Measurements from ENCODE around the gene CPOX.
"Not testable (repeated sequence)": the region's sequence is repeated elsewhere in the genome, so short reads cannot be mapped to it uniquely, and the experiment has no call there.

CPOX gene

DNA sequence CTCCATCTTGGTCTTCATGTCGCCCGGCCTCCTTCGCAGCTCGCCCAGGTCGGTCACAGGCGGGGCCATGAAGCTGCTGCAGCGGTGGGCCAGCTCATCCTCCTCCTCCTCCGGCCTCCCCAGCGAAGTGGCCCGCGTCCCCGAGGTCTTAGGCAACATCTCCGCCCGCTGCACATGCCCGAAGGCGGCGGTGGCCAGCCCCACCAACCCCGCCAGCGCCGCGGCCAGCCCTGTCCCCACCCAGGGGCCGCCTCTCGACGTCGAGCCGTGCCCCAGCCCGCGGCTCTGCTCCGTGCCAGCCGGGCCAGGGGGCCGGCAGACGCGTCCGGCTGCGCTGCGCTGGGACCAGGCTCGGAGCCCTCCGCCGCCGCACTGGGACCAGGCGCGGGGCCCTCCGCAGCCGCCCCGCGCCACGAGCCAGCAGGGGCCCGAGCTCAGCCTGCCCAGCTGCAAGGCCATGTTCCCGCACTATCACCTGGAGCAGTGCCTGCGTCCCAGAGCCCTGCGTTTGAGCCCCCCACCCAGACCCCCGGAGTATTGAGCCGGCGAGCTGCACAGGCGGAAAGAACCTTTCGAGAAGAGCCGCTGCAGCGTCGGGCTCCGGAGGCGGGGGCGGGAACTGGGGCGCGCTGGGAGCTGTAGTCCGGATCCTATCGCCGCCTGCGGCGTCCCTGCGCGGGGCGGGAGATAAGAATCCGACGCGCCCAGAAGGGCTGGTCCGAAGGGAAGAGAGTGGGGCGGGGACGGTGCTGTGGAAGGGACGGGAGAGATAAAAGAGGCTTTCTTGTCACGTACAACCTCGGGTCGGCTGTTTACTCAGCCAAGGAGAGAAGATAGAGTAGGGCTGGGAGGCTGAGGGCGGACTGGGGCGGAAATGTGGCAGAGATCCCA, at the start of gene CPOX:
CPOX (minus strand) TSS at position 566 of the 891 bp plus-strand sequence; CDS start at position 459, 107 bp downstream.
- DNase-seq (ENCODE audit: low read depth), result peak; percentile 94

DNA sequence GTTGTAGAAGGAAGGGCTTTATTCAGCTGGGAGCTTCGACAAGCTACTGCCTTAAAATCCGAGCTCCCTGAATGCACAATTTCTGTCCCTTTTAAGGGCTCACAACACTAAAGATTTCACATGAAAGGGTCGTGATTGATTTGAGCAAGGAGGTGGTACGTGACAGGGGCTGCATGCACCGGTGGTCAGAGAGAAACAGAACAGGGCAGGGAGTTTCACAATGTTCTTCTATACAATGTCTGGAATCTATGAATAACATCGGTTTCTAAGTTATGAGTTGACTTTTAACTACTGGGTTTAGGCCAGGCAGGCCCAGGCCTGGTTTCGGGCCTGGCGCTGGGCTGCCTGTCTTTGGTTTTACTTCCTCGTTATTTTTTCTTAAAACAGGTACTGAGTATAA, 49.4 kb upstream of the CPOX start:
- DNase-seq (ENCODE audit: low read depth), result not testable (repeated sequence)

DNA sequence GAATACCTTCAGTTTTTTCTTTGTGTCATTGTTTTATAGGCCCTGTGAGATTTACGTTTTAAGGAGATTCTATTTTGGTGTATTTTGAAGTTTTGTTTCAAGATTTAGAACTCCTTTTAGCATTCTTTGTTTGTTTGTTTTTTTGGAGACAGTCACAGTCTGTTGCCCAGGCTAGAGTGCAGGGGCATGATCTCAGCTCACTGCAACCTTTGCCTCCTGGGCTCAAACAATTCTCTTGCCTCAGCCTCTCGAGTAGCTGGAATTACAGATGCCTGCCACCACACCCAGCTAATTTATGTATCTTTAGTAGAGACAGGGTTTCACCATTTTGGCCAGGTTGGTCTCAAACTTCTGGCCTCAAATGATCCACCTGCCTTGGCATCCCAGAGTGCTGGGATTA, 48.3 kb upstream of the CPOX start:
- DNase-seq (ENCODE audit: low read depth), result not testable (repeated sequence)

DNA sequence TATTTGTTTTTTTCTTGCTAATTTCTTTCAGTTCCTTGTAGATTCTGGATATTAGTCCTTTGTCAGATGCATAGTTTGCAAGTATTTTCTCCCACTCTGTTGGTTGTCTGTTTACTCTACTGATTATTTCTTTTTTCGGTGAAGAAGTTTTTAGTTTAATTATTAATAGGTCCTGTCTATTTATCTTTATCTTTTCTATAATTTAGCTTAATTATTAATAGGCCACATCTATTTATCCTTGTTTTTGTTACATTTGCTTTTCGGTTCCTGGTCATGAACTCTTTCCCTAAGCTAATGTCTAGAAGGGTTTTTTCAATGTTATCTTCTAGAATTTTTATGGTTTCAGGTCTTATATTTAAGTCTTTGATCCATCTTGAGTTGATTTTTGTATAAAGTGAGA, 45.1 kb upstream of the CPOX start:
- not testable (repeated sequence) for DNase-seq (ENCODE audit: low read depth)

DNA sequence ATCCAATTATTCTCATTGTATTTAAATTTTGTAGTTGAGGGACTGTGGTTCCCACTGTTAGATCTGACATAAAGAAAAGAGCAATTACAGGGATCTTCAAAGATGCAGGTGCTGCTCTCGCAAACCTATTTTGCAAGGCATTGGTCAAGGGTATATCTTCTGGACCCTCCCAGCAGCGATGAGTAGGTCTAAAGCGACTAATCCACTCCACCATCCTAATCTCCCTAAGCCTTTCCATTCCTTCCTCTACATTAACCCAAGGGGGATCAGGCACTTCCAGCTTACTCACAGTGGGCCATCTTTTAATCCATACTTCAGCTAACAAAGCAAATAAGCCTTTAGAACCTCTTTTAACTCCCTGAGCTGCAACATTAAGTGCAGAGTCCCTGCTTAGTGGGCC, 37.0 kb upstream of the CPOX start:
- no peak for DNase-seq (ENCODE audit: low read depth)

DNA sequence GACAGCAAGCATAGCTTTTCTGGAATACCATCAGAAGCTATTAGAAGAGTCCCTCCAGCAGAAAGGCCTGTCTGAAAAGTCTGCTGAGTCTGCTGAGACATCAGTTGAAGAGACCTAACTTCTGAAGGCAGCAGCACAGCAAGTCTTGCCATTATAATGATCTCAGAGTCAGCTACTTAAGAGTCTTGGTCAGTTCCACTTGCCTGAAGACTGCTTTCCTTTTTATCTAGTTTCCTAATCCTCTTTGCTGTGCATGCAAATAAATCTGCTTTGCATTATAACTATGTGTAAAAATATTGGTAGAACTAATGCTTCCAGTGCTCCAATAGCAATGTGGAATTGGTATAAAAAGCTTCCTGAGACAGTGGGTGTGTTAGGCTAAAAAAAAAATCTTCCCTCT, 34.9 kb upstream of the CPOX start:
- no peak for DNase-seq (ENCODE audit: low read depth)

DNA sequence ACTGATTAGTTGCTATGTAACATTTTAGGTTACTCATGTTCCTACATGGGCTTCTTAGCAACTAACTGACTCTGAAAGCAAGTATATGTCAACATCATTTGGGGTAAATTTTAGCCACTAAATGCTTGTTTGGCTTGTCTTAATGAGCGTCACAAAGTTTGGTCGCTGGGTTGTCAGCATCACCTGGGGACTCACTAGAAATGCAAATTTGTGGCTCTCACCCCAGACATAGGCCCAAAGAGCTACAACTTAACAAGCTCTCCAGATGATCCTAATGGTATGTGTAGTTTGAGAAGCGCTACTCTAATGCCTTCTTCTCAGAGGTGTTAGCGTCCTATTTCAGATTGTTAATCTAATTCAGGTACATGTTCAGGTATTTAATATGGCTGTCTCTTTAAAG, 32.7 kb upstream of the CPOX start:
- no peak for DNase-seq (ENCODE audit: low read depth)

DNA sequence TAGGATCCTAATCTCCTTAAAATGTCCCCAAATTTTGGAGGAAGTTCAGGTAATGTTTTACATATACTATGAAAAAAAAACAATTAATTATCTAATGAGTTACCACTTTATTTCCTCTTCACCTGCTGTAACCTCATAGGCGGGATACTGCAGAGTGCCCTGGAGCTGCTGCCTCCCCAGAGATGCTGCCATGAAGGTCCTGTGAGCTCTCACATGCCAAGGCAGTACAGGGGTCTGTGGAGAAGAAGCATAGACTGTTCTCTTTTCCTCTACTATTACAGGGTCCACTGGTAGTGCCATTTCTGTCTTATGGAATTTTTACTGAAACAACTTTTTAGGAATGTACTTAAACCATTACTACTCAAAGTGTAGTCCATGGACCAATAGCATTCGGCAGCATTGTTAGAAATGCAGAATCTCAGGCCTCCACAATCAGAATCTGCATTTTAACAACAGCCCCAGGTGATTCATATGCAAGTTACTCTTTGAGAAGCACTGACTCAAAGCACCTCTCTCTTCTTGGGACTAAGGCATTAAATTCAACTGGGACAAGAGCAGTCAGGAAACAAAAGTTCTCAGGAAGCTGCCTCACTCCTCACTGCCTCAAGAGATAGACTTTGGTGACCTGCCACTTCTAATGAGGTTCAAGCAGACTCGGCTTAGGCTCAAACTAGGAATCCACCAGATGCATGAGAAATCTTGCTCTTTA, 30.3 kb upstream of the CPOX start:
- no peak for DNase-seq (ENCODE audit: low read depth)

DNA sequence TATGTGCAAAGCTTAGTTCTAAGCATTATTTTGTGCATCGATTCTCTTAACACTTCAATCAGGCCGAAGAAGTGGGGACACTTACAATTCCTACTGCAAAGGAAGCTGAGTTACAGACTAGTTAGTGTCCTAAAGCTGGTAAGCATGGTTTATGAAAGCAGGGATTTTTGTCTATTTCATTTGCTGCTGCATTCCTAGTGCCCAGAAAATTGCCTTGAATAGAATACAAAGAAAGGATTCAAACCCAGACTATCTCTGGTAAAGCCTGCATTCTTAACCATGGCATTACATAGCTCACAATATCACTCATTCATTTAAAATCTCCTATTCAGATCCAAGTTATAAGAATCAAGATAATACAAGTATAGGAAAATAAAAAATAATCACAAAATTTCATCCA, 24.4 kb upstream of the CPOX start:
- DNase-seq (ENCODE audit: low read depth), result no peak

DNA sequence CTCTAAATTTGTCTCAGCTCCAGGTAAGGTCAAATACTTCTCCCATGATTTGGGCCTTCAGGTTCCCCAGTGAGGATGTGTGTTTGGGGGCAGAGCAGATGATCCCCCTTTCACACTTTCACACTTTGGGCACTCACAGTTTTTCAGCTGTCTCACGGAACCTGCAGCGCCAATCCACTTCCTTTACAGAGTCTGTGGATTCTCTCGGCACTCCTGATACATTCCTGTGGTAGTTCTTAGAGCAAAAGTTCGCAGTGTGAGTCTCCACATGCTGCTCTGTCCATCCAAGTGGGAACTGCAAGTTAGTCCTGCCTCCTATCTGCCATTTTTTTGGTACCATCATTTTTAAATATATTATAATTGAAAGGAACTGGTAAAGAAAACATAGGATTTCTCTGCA, 20.2 kb upstream of the CPOX start:
- DNase-seq (ENCODE audit: low read depth), result peak; percentile 21

DNA sequence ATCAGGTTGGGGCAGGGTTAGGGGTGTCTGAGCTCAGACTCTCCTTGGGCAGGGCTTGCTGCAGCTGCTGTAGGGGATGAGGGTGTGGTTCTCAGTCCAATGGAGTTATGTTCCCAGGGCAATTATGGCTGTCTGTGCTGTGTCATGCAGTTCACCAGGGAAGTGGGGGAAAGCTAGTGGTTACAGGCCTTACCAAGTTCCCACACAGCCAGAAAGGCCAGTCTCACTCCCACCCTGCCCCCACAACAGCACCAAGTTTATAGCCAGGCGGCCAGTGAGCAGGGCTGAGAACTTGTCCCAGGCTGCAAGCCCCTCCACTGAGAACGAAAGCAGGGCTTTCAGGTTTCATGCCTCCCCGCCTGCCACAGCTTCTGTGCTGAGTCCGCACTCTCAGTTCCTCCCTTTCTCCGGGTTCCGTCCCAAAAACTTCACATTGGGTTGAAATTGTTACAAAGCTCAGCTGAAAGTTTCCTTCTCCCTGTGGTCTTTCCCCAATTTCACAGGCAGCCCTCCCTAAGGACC, 19.6 kb upstream of the CPOX start:
- DNase-seq (ENCODE audit: low read depth), result peak; percentile 15

DNA sequence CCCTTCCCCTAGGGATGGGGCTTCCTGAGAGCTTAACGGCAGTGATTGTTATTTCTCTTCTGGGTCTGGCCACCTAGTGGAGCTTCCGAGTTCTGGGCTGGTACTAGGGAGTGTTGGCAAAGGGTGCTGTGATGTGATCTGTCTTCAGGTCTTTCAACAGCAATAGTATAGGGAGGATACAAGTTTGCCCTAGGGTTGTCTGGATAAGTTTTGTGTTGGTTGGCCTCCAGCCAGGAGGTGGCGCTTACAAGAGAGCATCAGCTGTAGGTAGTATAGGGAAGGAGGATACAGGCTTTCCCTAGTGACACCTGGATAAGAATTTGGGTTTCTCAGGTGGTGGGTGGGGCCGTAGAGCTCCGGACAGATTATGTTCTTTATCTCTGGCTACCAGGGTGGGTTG, 19.2 kb upstream of the CPOX start:
- DNase-seq (ENCODE audit: low read depth), result no peak

DNA sequence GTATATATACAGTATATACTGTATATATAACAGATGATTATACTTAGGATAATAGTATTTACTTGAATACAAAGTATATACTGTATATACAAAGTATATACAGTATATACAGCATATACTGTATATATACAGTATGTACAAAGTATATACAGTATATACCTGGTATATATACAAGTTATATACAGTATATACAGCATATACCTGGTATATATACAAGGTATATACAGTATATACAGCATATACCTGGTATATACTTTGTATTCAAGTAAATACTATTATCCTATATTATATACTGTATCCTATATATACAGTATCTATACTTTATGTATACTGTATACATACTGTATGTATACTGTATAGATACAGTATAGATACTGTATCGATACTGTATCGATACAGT, 14.6 kb upstream of the CPOX start:
- DNase-seq (ENCODE audit: low read depth), result no peak

DNA sequence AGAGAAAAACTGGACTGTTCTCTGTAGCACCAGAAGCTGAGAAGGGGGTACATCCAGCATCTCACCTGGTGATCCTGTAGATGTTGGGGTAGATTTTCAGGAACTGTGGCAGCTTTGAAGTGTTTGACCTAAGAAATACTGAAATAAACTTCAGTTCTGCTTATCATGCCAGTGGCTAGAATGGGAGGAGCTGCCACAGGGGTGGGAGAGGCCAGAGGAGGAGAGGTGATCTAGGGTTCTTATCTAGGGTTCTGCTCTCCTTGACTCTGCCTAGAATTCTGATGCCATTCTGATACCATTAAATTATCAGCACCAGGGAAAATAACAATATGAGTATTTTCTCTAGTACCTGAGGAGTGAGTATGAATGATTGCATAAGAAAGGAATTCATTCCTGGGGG, 10.2 kb upstream of the CPOX start:
- no peak for DNase-seq (ENCODE audit: low read depth)

DNA sequence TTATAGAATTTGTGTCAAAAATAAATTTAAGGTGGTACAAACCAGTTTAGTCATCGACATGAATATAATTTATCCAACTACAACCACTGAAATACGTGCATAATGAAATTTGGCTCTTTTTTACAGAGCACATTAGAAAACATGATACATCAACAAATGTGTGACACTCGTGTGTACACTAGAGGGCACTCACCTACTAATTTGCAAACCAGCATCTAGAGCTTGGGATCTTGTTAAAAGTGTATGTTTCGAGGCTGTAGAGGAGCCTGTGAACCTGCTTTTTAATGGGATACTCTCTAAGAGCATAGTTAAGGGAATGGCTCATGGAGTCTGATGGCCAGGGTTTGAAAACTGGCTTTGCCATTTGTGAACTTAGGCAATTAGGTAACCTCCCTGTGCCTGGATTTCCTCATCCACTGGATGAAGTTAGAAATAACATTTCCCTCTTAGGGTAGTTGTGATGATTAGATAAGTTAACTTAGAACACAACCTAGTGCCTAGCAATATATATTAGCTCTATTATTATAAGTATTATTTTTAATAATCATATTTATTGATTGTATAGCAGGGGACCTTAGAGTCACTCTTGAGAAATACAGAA, 8.8 kb upstream of the CPOX start:
- peak; percentile 66 for DNase-seq (ENCODE audit: low read depth)

DNA sequence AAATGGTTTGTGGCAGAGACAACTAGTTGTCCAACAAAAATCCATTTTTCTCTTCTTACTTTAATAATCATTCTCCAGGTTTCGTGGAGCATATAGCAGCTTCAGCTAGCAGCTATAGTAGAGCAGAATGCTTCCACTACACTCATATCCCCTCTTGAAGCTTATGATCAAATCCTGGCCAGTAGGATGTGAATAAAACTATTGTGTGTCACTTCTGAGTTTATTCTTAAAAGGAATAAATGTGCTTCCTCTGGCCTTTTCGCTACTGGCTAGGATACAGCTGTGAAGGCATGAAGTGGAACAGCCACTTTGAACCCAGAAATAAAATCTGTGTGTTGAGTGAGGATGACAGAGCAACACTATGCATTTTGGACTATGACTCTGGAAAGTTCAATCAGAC, 7.8 kb upstream of the CPOX start:
- no peak for DNase-seq (ENCODE audit: low read depth)

DNA sequence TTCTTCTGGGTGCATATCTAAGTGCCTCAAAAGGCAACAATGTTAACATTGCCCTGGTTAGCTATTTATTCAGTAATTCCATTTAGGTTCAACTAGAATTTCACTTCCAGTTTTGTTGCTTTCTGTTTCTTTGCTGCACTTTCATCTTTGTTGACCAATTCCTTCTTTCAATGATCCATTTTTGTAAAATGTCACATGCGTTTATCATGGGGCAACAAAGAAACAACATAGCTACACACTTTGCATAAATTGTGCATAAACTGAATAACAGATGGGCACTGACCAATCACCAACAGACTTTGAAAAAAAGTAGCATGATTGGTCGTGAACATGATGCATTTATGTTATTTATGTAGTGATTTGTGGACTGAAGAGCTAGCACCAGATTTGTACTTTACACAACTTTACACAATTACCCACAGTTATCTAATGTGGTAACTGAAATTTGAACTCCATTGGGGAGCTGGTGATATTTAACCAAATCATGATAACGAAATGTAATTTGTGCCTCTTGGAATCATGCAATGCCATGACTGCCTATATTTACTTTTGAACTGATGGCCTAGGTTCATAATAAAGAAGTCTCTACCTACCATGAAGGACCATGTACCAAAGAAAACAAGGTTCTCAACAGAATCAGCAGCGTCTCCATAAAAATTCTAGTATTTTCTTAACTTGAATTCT, 7.1 kb upstream of the CPOX start:
- DNase-seq (ENCODE audit: low read depth), result no peak

DNA sequence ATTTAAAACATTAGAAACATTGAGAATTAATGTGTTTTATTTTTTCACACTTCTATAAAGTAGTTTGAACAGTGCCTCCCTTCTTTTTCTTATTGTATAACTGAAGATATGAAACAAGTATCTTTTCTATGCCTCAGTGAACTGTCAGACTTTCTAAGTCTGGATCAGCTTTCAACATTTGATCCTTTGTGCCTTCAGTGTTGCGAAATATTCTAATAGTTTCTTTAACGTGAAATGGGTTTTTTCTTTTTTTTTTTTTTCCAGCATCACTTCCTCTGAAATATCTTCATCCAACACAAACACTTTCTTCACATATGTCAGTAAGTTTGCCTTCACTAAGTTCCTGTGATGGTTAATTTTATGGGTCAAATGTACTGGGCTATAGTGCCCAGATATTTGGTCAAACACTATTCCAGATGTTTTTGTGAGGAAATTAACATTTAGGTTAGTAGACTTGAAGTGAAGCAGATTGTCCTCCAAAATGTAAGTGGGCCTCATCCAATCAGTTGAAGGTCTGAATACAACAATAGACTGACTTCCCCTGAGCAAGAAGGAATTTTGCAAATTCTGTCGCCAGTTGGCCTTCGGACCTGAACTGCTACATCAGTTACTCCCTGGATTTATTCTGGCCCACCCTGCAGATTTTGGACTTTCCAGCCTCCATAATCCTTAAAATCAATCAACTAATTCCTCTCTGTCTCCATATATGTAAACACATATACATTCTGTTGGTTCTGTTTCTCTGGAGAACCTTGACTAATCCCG, 6.4 kb upstream of the CPOX start:
- no peak for DNase-seq (ENCODE audit: low read depth)

DNA sequence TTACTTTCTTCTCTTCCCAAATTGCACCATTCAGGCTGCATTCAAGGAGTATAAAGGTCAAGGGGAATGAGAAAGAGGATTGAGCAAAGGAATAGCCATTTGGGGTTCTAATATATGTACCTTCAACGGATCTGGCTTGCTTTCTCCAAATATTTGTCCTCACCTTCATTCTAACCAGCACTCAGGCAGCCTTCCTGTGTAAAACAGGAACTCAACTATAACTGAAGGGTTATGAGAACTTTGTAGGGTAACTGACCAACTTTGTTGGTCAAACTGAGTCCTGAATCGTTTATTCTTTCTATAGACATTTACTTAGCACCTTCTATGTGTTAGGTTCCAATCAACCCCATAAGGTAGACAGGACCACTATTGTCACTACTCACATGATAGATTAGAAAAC, 5.1 kb upstream of the CPOX start:
- no peak for DNase-seq (ENCODE audit: low read depth)

DNA sequence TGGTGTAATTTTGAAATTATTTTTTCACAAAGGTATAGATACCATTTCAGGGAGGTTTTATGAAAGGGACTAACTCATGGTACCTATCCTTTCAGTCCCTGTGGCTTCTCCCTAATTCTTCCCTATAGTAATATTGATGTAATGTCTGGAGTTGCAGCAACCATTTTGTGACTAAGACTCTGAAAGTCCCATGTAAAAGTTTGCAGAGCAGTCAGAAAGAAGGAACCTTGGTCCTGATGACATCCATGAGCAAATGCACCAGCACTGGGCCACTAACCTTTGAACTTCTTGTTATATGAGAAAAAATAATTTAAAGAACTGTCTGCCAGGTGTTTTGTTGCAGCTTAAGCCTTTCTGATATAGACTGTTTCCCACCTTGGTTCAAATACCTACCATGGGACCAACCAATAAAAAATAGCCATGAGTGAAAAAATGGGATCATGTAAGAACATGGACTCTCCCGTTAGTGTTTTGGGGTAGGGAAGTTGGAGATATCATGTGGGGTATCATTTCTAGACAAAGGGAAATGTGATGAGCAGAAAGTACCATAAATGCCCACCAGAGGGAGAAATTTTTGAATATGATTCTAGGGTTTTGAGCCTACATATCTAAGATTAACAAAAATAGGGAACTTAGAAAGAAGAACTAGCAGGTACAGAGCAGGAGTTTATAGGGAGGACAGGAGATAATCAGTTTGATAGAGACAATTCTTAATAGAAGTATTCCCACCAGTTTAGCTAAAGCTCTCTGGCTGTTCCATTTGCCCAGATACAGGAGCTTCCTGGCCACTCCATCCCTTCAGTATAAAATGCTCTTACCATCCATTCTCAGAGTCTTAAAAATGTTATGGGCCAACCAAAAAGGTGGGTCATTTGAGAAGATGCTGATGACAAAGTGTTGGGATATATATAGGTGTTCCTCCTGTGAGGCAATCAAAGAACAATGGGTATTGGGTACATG, 3.4 kb upstream of the CPOX start:
- peak; percentile 40 for DNase-seq (ENCODE audit: low read depth)
